Keratinocyte (primary cell): ENCODE measurements around the gene MED26. TPM values are rescaled to one million over a fixed set of nuclear protein-coding genes. Genes with fewer than 3 reads are reported as not detected.
"Not testable (repeated sequence)": the region's sequence is repeated elsewhere in the genome, so short reads cannot be mapped to it uniquely, and the experiment has no call there.

ENCODE experiments used
- DNase-seq: peaks from one replicate; pipeline ENCODE4 v3.0.0-alpha.2; 2011; ENCODE audit warnings: low read depth, missing footprints, low spot score
- FAIRE-seq: peaks from 2 replicates; lab custom pipeline; 2011; peaks lifted over from hg19 to GRCh38; lab: Jason Lieb, UNC
- H2AFZ ChIP-seq: 2 replicates; pipeline ENCODE4 v1.6.0; 2012; ENCODE audit warnings: low read length, control low read depth, inconsistent platforms; ENCODE audit not compliant: control insufficient read depth
- H3K27ac ChIP-seq: 2 replicates; pipeline ENCODE4 v1.5.1; 2011; ENCODE audit warnings: low read length; ENCODE audit not compliant: control insufficient read depth, insufficient read depth
- H3K27me3 ChIP-seq: 3 replicates; pipeline ENCODE4 v1.6.0; 2011; ENCODE audit warnings: low read length; ENCODE audit not compliant: control insufficient read depth, insufficient read depth; ENCODE audit errors: extremely low read depth
- H3K36me3 ChIP-seq, 2 experiments: 2 replicates in 1 of 2; 3 replicates in 1 of 2; pipeline ENCODE4 v1.5.1; 2011; ENCODE audit warnings: low read length in 2 of 2, mild to moderate bottlenecking in 1 of 2; ENCODE audit not compliant: control insufficient read depth in 2 of 2, insufficient read depth in 2 of 2; ENCODE audit errors: extremely low read depth in 1 of 2
- H3K4me1 ChIP-seq: 3 replicates; pipeline ENCODE4 v1.5.1; 2011; ENCODE audit warnings: low read length; ENCODE audit not compliant: control insufficient read depth, insufficient read depth; ENCODE audit errors: extremely low read depth
- H3K4me2 ChIP-seq: 3 replicates; pipeline ENCODE4 v1.6.0; 2011; ENCODE audit warnings: low read depth, low read length; ENCODE audit not compliant: control insufficient read depth, insufficient read depth; ENCODE audit errors: extremely low read depth
- H3K4me3 ChIP-seq, 3 experiments: fragments of 200-600 bp in 1 of 3; sonication (generic) in 1 of 3; 2 replicates in 2 of 3; 3 replicates in 1 of 3; pipeline ENCODE4 v1.5.1; 2011 to 2016; ENCODE audit warnings: low read length in 3 of 3, mild to moderate bottlenecking in 3 of 3, control low read depth in 2 of 3, inconsistent platforms in 1 of 3, low read depth in 1 of 3, mixed read lengths in 1 of 3, mixed run types in 1 of 3, moderate library complexity in 1 of 3; ENCODE audit not compliant: control insufficient read depth in 2 of 3, insufficient read depth in 2 of 3; ENCODE audit errors: extremely low read depth in 1 of 3
- H3K79me2 ChIP-seq: 2 replicates; pipeline ENCODE4 v1.6.0; 2012; ENCODE audit warnings: low read length; ENCODE audit not compliant: control insufficient read depth, insufficient read depth
- H3K9ac ChIP-seq: 3 replicates; pipeline ENCODE4 v1.6.0; 2011; ENCODE audit warnings: low read length; ENCODE audit not compliant: control insufficient read depth, insufficient read depth; ENCODE audit errors: extremely low read depth
- H3K9me1 ChIP-seq: 3 replicates; pipeline ENCODE4 v1.6.0; 2011; ENCODE audit warnings: low read length; ENCODE audit not compliant: control insufficient read depth, insufficient read depth; ENCODE audit errors: extremely low read depth
- H3K9me3 ChIP-seq: 2 replicates; pipeline ENCODE4 v1.5.1; 2012; ENCODE audit warnings: low read depth, low read length; ENCODE audit not compliant: control insufficient read depth
- H4K20me1 ChIP-seq: 3 replicates; pipeline ENCODE4 v1.6.0; 2011; ENCODE audit warnings: low read length; ENCODE audit not compliant: control insufficient read depth, insufficient read depth; ENCODE audit errors: extremely low read depth
- CTCF ChIP-seq, 3 experiments: IDR thresholded peaks in 1 of 3; conservative IDR thresholded peaks in 1 of 3; optimal IDR thresholded peaks in 1 of 3; 2 replicates in 2 of 3; 3 replicates in 1 of 3; pipeline versions ENCODE3 to v1.5.1; 2011; ENCODE audit warnings: low read length in 3 of 3, mild to moderate bottlenecking in 3 of 3, moderate library complexity in 2 of 3, control low read depth in 1 of 3, inconsistent platforms in 1 of 3; ENCODE audit not compliant: insufficient read depth in 2 of 3; ENCODE audit errors: extremely low read depth in 1 of 3
- EZH2 ChIP-seq: IDR thresholded peaks from one replicate; pipeline ENCODE4 v1.6.1; 2012; ENCODE audit warnings: inconsistent platforms, mild to moderate bottlenecking, low read length, moderate library complexity
- dilution Hi-C: fragments of 300-500 bp; cut with MboI; formaldehyde crosslinking; loops from one replicate; pipeline ENCODE4 v1.7.0; 2020; ENCODE audit warnings: low sequenced_read_pairs; ENCODE audit not compliant: extremely low pct_ligation_motif_present
- polyA plus RNA-seq, 5 experiments: library from polyadenylated mRNA; depleted of rRNA in 3 of 5; stranded (reverse) in 3 of 5; stranded (forward) in 1 of 5; unstranded in 1 of 5; fragments of >200 nt; gene quantifications; 1 replicate in 1 of 5; 2 replicates in 3 of 5; 3 replicates in 1 of 5; pipeline versions ENCODE4 v1.2.1 to v1.2.3, GENCODE V29; 2011 to 2012; ENCODE audit warnings: missing spikeins in 2 of 5, low read depth in 1 of 5, low replicate concordance in 1 of 5

MED26 gene
- polyA plus RNA-seq, 1 donor (not counting 4 experiments of a cell fraction or from before 2014, with no cell fraction given), result 4.7 TPM

- Histone ChIP-seq H3K4me2 (no peak overlapping the region), H3K79me2 (peaks cover 46% of the 10 kb centered on the region), H3K4me3 (no peak overlapping the region), H3K9ac (no peak overlapping the region), H3K9me1 (no peaks in the 10 kb centered on the region), H3K36me3 (peaks cover 46 to 52% of the 10 kb centered on the region in 2 experiments), H3K27ac (no peak overlapping the region), H3K27me3 (no peaks in the 10 kb centered on the region), H4K20me1 (peaks cover 5% of the 10 kb centered on the region), H2AFZ (no peak overlapping the region), H3K9me3 (no peaks in the 10 kb centered on the region), H3K4me1 (peaks cover 4% of the 10 kb centered on the region)
- TF ChIP-seq EZH2, result no peak
- no peak for TF ChIP-seq CTCF (optimal IDR thresholded peaks at IDR 0.05 in 1 of 3, IDR thresholded peaks at IDR 0.05 in 1 of 3, conservative IDR thresholded peaks at IDR 0.05 in 1 of 3; ENCODE audit: extremely low read depth in 1 of 3, insufficient read depth in 2 of 3, low read length in 3 of 3)
- no peak for FAIRE-seq
- dilution Hi-C loops, result no loop called here
- no peak for DNase-seq
Measured at GRCh38 chr19:16654140-16654539, 26.1 kb upstream of the MED26 start.

GRCh38 chr19:16652854-16653253 lies 24.9 kb upstream of the MED26 start:
- FAIRE-seq, result no peak
- Histone ChIP-seq H3K9me3 (no peaks in the 10 kb centered on the region), H3K9ac (no peak overlapping the region), H3K79me2 (peaks cover 37% of the 10 kb centered on the region), H3K9me1 (no peaks in the 10 kb centered on the region), H4K20me1 (peaks cover 5% of the 10 kb centered on the region), H3K27me3 (no peaks in the 10 kb centered on the region), H3K27ac (no peak overlapping the region), H2AFZ (no peak overlapping the region), H3K4me2 (no peak overlapping the region), H3K4me3 (no peak overlapping the region), H3K36me3 (peaks cover 41 to 58% of the 10 kb centered on the region in 2 experiments), H3K4me1 (no peaks in the 10 kb centered on the region)
- DNase-seq, result no peak
- TF ChIP-seq EZH2 (no peak), CTCF (optimal IDR thresholded peaks at IDR 0.05 in 1 of 3, IDR thresholded peaks at IDR 0.05 in 1 of 3, conservative IDR thresholded peaks at IDR 0.05 in 1 of 3; ENCODE audit: extremely low read depth in 1 of 3, insufficient read depth in 2 of 3, low read length in 3 of 3) (no peak)
- dilution Hi-C loops, result no loop called here

GRCh38 chr19:16651421-16652188 lies 23.6 kb upstream of the MED26 start:
- dilution Hi-C loops, H3K27ac ChIP-seq, H3K27me3 ChIP-seq, H3K4me3 ChIP-seq, H3K9ac ChIP-seq, H2AFZ ChIP-seq, H3K9me3 ChIP-seq, H3K4me1 ChIP-seq, DNase-seq, H4K20me1 ChIP-seq, H3K4me2 ChIP-seq, H3K9me1 ChIP-seq, FAIRE-seq: not testable (repeated sequence)
- peaks cover 25% of the 10 kb centered on the region for H3K79me2 ChIP-seq
- H3K36me3 ChIP-seq, result peaks cover 36 to 58% of the 10 kb centered on the region in 2 experiments
